ENCODE measurements around the gene C14orf119. TPM values are rescaled to one million over a fixed set of nuclear protein-coding genes. Genes with fewer than 3 reads are reported as not detected.

C14orf119 gene
- total RNA-seq, 4 donors from 2014 or later, result 21.3 to 37.1 (median 28.9) TPM

GRCh38 chr14:23115039-23115731 lies 19.9 kb downstream of the C14orf119 start:
- H3K4me1 ChIP-seq, result peaks cover 6 to 30% of the 10 kb centered on the region in 2 donors
- no peak for DNase-seq
- TF ChIP-seq CTCF (IDR thresholded peaks at IDR 0.05), result no peak
- TF ChIP-seq POLR2A (IDR thresholded peaks at IDR 0.05), result no peak
- H3K36me3 ChIP-seq, result no peaks in the 10 kb centered on the region
- H3K9me3 ChIP-seq, result no peaks in the 10 kb centered on the region
- WGBS, 2 donors, result 77 to 83% methylated on average over 9 to 10 of the region's 10 CpGs
- H3K27ac ChIP-seq, result peak overlapping the region in 1 of 3 donors; percentile 52
- H3K4me3 ChIP-seq (replicated peaks in 1 of 3), result no peak overlapping the region
- H3K27me3 ChIP-seq, result no peaks in the 10 kb centered on the region
- intact Hi-C loops (cut with DNase I), result loop anchor here (10.0 kb wide), 1 partner anchor 270 kb away; no protein-coding TSS in a partner anchor

GRCh38 chr14:23115918-23116317 lies 20.6 kb downstream of the C14orf119 start:
- DNase-seq, result no peak
- 86 to 97% methylated on average over 5 of the region's 5 CpGs for WGBS, 2 donors
- Histone ChIP-seq H3K36me3 (no peaks in the 10 kb centered on the region), H3K4me3 (replicated peaks in 1 of 3) (no peak overlapping the region), H3K4me1 (peaks cover 6 to 30% of the 10 kb centered on the region in 2 donors), H3K9me3 (no peaks in the 10 kb centered on the region), H3K27me3 (no peaks in the 10 kb centered on the region), H3K27ac (no peak overlapping the region)
- TF ChIP-seq POLR2A (IDR thresholded peaks at IDR 0.05) (no peak), CTCF (IDR thresholded peaks at IDR 0.05) (no peak)
- intact Hi-C loops (cut with DNase I), result loop anchor here (10.0 kb wide), 1 partner anchor 269 kb away; no protein-coding TSS in a partner anchor

GRCh38 chr14:23117371-23118020 lies 22.2 kb downstream of the C14orf119 start:
- intact Hi-C loops (cut with DNase I), result loop anchor here (10.0 kb wide), 1 partner anchor 267 kb away; no protein-coding TSS in a partner anchor
- whole genome bisulfite sequencing, 2 donors, result 69 to 74% methylated on average over 31 to 32 of the region's 32 CpGs

GRCh38 chr14:23118506-23119362 lies 23.4 kb downstream of the C14orf119 start, which contains the start of gene CEBPE:
TSS of gene CEBPE (minus strand) at chr14:23119255. CDS start at chr14:23119091, 164 bp downstream.
- intact Hi-C loops (cut with DNase I), result loop anchor here (10.0 kb wide), 1 partner anchor 266 kb away; no protein-coding TSS in a partner anchor
- peaks cover 4 to 26% of the 10 kb centered on the region in 2 donors for H3K4me1 ChIP-seq
- no peaks in the 10 kb centered on the region for H3K9me3 ChIP-seq
- no peaks in the 10 kb centered on the region for H3K27me3 ChIP-seq
- 78 to 83% methylated on average over 22 to 24 of the region's 32 CpGs for WGBS, 2 donors
- no peak within 1 kb of the TSS for H3K27ac ChIP-seq
- TF ChIP-seq CTCF (IDR thresholded peaks at IDR 0.05), result no peak
- no peak for TF ChIP-seq POLR2A (IDR thresholded peaks at IDR 0.05)
- H3K4me3 ChIP-seq (replicated peaks in 1 of 3), result no peak within 1 kb of the TSS
- H3K36me3 ChIP-seq, result no peaks in the 10 kb centered on the region
- no peak for DNase-seq

More at GRCh38 chr14:23117371-23118020, 22.2 kb downstream of the C14orf119 start:
- peak; percentile 55 for DNase-seq
- TF ChIP-seq CTCF (IDR thresholded peaks at IDR 0.05), result no peak
- TF ChIP-seq POLR2A (IDR thresholded peaks at IDR 0.05), result no peak
- Histone ChIP-seq H3K4me1 (peaks cover 6 to 30% of the 10 kb centered on the region in 2 donors), H3K27me3 (no peaks in the 10 kb centered on the region), H3K27ac (no peak overlapping the region), H3K4me3 (replicated peaks in 1 of 3) (no peak overlapping the region), H3K36me3 (no peaks in the 10 kb centered on the region), H3K9me3 (no peaks in the 10 kb centered on the region)

Data from thyroid gland (tissue), 4 donors.